HG03060 (cell line): ENCODE results near the gene RIPK1.

Experiments used
- ATAC-seq: cut with Tn5 transposase; IDR thresholded peaks from one replicate; pipeline ENCODE4 v1.9.1; 2021; ENCODE audit warnings: low read depth, moderate number of reproducible peaks; ENCODE audit not compliant: unreplicated experiment

The RIPK1 gene

DNA sequence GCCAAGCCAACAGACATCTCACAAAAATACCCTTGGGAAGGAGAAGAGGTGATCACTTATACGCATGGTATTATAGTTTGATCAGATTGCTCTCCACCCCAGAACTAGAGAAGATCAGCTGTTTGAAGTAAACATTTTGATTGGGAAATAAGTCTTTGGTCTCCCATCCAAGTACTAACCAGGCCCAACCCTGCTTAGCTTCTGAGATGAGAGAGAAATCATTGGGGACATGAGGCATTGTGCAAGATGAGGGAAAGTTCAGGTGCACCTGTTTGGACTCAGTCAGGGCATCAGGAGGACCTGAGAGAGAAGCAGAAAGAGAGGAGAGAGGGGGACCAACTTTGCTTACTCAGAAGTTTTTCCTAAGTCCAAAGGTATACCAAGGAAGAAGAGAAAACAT is 11.4 kb downstream of the RIPK1 start:
- no peak for ATAC-seq

DNA sequence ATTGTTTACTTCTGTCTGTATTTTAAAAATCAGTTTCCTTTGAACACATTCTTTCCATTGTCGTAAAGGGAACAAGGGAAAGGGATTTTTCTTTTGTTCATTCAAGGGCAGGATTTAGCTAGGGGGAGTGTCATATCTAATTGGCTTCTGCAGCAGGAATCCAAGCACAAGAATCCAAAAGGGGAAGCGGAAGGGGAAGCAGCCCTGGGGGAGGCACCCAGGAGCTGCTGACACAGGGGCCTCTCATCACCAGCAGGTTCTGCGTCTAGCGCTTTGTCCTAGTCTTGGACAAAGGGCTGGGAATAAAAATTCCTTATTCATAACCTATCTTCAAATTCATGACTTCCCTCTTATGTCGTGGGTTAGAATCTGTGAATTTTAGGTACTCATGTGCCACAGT is 13.7 kb downstream of the RIPK1 start:
- no peak for ATAC-seq

DNA sequence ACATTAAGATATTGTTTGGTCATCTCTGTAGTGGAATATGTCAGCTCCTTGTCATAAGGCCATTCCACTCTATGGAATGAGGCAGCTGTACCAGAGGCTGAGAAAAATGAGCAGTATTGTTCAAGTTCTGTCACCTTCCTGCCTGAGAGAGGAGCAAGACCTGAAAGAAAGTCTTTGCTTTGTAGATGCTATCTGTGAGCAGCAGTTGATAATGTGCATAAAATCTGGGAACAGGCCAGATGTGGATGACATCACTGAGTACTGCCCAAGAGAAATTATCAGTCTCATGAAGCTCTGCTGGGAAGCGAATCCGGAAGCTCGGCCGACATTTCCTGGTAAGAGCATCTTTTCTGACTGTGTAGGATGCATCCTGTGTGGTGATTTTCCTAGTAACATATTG is 16.8 kb downstream of the RIPK1 start:
- ATAC-seq: no peak

DNA sequence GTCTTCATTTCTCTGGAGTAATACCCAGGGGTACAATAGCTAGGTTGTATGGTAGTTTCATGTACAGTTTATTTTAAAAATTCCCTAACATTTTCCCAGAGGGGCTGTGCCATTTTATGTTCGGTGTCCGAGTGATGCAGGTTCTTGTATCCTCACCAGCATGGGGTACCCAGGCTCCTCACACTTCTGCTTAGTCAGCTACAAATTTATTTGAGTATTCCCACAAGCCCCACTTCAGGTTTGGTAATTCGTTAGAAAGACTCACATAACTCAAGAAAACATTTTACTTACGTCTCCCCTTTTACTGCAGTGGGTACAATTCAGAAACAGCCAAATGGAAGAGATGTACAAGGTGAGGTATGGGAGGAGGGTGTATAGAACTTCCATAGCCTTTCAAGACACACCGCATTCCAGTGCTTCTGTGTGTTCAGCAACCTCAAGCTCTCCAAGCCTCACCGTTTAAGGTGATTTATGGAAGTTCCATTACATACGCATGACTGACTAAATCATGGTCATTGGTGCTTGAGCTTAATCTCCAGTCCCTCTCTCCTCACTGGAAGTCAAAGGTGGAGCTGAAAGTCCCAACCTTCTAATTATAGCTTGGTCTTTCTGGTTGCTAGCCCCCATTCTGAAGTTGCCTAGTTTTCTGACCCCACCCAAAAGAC is 18.1 kb downstream of the RIPK1 start:
- no peak for ATAC-seq

DNA sequence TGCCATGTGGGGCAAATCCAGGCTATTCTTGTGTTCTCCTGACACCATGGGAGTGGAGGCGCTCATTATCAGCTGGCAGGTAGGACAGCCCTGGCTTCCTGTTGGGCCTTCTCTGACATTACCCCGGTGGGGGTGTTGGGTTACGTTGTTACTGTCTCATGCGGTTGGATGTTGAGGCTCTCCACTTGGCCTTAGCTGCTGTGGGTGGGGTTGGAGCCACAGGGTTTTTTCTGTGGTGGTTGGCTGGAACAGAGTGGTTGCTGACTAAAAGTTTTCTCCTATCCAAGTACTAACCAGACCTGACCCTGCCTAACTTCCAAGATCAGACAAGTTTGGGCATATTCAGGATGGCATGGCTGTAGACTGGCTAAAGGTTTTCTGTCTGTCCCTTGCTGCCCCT is 20.2 kb downstream of the RIPK1 start:
- no peak for ATAC-seq

DNA sequence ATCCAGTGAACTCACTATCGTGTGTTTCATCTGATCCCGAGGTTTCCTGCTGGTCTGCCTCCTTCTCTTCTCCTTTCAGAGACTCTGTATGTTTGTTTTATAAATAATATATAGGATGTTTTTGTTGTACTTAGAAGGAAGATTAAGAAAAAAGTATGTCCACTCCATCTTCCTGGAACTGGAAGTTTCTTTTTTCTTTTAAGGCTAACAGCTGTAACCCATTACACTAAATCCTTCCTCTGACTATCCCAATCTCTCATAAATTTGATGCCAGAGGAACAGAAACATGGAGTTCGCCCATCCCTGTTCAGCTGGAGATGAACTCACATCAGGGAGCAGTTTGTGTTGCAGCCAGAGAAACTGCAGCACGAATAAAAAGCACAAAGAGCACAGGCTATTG is 20.7 kb downstream of the RIPK1 start:
- ATAC-seq: no peak

DNA sequence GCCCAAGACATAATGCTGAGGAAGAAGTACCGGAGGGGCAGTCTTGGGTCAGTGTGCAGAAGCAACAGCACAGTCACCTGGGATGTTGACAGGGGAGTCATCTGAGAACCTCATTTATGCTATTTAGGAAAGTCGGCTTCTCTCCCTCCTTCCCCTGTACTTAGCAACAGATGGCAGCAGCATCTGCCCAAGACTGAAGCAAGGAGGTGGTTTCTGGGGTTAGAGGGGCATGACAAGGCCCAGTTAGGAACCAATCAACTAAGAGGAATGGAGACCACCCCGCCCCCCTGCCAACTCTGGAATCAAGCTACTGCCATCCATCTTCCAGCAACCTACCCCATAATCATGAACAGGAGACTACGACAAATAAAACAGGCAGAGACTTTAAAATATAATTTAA is 21.7 kb downstream of the RIPK1 start:
- no peak for ATAC-seq

DNA sequence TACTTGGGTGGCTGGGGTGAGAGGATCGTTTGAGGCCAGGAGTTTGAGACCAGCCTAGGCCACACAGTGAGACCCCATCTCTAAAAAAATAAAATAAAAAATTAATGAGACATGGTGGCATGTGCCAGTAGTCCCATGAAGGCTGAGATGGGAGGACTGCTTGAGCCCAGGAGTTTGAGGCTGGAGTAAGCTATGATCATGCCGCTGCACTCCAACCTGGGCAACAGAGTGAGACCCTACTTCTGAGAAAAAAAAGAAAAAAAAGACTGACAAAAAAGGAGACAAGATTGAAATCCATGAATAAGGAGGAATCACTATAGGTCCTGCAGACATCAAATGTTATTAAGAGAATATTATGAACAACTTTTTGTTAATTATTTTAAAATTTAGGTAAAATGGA is 26.5 kb downstream of the RIPK1 start:
- ATAC-seq: no peak

DNA sequence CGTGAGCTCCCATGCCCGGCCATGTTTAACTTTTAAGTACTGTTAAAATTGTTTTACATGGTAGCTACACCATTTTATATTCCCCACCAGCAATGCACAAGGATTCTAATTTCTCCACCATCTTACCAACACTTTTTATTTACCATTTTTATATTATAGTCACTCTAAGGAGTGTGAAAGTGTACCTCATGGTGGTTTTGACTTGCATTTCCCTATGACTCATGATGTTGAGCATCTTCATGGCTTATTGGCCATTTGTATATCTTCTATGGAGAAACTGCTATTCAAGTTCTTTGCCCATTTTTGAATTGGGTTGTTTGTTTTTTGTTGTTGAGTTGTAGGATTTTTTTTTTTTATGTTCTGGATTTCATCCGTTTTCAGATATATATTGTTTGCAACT is 34.6 kb downstream of the RIPK1 start:
- no peak for ATAC-seq

DNA sequence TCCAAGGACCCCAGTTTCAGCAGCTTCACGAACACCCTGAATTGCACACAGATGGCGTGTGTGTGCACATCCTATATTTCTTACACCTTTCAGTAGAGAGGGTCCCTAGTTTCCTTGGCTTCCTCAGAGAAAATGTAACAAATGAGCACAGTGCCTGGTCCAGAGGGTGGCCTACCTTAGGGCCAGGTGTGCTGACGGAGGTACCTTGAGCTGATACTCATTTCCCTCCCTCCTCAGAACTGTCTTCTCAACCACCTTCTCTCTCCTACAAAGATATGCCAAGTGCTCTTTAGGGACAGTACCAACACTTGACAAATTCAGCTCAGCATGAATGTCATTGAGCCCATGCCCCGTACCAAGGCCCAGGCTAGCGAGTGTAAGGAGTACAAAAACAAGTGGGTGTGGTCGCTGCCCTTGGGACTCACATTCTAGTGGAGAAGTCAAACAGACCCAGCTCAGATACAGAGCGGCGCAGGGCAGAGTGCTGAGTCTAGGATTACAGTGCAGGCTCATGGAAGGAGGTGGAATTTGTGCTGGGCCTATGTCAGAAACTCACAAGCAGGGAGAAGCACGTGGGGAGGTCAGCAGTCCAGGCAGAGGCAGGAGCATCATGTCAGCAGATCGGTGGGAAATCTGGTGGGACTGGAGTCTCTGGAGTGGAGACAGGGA is 40.6 kb downstream of the RIPK1 start:
- no peak for ATAC-seq

DNA sequence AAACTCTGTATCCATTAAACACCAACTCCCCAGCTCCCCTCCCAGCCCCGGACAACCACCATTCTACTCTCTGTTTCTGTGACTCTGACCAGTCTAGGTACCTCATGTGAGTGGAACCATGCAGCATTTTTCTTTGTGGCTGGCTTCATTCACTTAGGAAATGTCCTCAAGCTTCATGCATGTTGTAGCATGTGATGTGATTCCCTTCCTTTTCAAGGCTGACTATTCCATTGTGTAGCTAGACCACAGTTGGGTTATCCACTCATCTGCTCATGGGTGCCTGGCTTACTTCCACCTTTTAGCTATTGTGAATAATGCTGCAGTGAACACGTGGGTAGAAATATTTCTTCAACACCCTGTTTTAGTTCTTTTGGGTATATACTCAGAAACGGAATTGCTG is 41.5 kb downstream of the RIPK1 start:
- ATAC-seq: no peak

DNA sequence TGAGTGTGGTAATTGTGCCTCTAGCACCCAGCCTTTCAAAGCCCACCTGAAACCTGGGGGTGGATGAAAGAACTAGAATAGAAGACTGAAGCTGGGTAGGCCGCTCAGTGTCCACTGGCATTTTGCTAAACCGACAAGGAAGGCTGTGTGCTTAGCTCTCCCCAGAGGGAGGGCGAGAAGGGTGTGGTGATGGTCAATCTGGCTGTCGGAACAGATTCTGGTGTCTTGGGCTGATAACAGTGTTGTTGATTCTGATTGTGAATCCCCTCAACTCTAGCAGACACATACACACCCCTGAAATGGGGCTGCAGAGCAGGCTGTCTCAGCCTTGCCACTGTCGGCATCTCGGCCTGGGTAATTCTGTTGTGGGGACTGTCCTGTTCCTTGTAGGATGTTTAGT is 46.1 kb downstream of the RIPK1 start:
- no peak for ATAC-seq

DNA sequence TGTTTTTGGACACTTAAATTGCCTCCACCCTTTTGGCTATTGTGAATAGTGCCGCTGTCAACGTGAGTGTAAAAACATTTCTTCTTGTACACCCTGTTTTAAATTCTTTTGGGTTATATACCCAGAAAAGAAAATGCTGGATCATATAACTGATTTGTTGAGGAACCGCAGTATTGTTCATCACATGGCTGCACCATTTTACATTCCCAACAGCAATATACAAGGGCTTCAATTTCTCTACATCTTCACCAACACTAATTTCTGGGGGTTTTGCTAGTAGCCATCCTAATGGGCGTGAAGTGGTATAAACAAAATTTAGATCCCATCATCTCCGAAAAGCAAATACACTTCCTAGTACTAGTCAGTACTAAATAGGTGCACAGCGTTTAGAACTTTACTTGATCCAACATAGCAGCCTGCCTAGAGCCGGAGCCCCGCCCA is 49.6 kb downstream of the RIPK1 start:
- ATAC-seq: no peak

DNA sequence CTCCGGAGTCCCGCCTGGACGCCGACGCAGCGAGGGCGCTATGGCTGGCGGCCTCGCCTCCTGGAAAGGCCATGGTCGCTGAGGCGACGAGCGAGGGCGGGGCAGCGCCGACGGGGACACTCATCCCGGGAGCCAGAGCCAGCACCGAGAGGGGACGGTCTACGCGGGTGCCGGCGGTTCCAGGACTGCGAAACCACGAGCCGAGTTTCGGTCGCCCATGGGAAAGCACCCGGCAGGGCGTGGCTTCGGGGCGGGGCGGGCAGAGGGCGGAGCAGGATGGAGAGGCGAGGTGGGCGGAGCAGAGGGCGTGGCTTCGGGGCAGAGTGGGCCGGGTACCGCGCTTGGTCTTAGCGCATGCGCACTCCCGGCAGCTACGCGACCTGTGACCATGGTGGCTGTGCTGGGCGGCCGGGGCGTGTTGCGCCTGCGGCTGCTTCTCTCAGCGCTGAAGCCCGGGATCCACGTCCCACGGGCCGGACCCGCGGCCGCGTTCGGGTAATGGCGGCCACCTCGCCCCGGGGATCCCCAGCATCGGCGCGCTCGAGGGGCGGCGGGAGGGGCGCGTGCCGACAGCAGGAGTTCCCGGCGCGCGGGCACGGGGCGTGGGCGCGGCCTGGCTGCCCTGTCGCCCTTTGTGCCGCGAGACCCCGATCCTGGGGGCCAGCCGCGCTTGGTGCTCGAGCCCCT is 50.2 kb downstream of the RIPK1 start, which contains the start of gene BPHL:
BPHL (plus strand) TSS at position 359 of the 687 bp plus-strand sequence; CDS start at position 389, 30 bp downstream.
- ATAC-seq: peak; percentile 70

DNA sequence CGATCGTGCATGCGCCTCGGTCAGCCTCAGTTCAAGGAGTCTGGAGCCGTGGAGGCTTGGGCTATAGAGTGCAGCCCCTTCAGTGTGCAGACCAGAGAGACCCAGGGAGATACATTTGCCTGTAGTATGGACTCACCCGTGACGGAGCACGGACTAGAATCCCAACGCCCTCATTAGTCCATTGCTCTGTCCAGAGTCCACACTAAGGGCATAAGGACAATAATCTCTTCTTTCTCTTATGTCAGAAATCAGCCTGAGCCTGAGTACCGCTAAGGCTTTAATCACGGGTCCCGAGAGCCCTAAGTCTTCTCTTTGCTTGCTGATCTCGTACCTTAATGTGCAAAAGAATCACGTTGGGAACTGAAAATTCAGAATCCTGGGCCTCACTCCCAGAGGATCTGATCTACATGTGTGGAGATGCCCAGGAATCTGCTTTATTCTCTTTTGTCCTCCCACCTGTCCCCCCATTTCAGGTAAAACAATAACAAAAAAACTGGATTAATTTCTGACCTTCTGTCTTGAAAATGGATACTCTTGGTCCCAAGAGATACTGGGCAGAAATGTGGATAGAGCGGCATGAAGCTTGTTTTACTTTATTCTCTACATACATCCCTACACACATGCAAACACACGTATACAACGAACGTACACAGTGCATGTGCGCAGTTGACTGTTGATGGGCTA is 50.9 kb downstream of the RIPK1 start:
- ATAC-seq: peak; percentile 14

DNA sequence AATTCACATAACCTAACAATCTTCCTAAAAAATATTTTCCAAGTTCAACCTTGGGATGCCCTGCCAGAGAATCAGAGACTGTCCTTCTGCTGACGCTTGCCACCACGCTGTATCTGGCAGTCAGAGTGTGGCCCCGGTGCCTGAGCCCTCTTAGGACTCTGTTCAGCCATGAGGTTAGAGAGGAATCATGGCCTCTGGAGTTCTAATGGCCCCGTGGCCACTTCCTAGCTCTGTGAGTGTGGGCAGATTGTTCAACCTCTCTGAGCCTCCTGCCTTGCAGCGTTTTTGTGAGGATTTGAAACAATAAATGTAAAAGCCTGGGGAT is 52.4 kb downstream of the RIPK1 start:
- no peak for ATAC-seq

DNA sequence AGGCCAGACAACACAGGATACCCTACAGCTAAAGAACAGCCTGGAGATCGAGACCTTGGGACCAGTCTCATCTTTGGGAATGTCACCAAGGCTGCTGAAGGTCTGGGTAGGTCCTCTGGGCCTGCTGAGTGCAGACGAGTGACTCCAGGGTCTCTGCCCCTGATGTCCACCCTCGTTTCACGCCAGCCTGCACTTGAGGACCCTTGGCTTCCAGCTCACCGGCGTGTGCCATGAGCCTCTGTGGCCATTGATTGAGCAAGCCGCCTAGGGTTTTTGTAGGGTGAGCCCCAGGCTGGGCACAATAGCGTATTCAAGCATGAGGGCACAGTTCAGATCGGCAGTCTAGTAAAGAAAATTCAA is 54.5 kb downstream of the RIPK1 start:
- ATAC-seq: no peak

DNA sequence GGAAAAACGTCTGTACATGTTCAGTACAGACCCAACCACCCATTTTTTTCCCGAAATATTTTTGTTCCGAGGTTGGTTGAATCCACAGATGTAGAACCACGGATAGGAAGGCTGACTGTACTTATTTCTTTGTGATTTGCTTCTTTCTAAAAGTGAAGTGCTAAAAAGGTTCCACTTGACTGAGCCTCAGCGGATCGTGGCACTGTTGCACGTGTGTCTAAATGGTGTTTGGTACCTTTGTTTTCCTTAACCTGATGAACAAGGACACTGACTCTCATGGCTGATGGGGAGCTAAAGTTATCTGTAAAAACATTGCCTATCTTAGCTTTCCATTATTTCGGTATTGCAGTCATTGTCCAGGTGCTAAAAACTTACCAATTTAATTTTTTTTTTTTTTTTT is 56.4 kb downstream of the RIPK1 start:
- ATAC-seq: no peak

DNA sequence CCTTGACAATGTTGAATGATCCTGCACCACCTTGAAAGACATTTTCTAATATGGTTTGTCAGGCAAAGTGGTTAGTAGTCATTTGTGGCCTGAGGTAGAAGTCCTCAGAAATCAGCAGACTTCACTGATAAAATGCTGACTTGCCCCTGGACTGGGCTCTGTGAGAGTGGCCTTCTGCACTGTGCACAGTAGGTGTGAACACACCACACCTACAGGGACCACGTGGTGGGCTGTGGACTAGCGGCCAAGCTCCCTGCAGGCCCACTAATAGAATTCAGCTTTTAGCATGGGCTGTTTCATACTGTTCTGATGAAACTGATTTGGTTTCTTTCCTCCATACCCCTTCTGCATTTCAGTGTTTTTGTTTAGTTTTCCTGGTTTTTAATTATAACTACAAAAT is 57.5 kb downstream of the RIPK1 start:
- no peak for ATAC-seq

DNA sequence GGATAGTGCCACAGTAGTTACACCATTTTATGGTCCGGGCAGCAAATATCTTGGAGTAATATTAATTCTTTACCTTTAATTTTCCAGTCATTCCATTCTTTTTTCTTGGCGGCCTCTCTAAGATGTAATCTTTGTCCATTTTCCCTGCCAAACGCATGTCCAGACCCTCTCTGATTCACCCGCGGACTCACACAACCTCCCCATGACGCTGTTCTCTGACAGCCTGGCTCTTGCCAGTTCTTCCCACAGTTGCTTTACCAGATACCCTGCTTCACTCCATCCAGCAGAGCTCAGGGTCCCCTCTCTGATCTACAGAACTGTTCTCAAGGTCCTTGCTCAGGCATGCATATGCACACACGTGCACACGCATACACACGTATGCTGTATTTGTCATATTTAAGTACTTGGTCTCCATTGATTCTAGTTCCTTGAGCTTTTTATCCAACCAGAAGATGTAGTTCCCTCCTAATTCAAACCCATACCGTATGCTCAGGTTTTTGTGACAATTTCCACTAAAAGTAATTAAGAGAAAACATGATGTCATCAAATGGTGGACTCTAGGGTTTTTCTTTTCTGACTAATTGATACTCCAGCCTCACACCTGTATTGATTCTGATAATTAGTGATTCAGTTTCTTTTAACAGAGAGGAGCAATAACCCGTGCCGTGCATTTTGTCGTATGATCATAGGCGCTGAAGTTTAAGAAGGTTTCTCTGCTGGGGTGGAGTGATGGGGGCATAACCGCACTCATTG is 60.2 kb downstream of the RIPK1 start:
- no peak for ATAC-seq

DNA sequence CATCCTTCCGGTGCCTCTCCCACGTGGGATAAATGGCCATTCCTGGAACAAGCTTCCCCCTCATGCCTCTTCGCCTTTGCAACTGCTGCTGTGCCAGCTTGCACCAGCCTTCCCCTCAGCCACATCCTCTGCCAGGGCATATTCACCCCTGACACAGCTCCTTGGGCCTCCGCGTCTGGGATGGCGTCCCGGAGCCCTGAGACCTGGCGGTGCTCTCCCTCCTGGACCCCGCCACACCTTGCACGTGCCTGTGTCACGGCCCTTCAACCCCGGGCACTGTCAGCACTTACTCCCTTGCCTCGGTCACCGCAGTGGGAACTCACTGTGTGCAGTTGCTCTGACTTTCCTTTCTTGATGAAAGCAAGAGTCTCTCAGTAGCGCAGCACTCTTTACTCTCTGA is 63.4 kb downstream of the RIPK1 start:
- ATAC-seq: no peak
